Activated CD8-positive, alpha-beta T cell treated with anti-CD3 and anti-CD28 coated beads, Interleukin-2, amount 10 ng/mL, durations not matched to agents 7 days and 5 days (primary cell): ENCODE measurements around the gene PASK. TPM values are rescaled to one million over a fixed set of nuclear protein-coding genes. Genes with fewer than 3 reads are reported as not detected.

Experiments used
- ATAC-seq: fragments of 150-1000 bp; cut with Tn5 transposase; one replicate; pipeline ENCODE4 v1.10.0; 2021; ENCODE audit warnings: moderate library complexity
- CTCF ChIA-PET: fragments of 350-600 bp; sonication (Branson Sonifier 250); formaldehyde crosslinking; loops from one replicate; lab custom pipeline; 2021; ENCODE audit warnings: antibody characterized with exemption; lab: Charles Lee
- POLR2A ChIA-PET: fragments of 350-600 bp; sonication (Branson Sonifier 250); formaldehyde crosslinking; loops from one replicate; lab custom pipeline; 2021; ENCODE audit warnings: antibody characterized with exemption; lab: Charles Lee
- DNase-seq: peaks from one replicate; pipeline ENCODE4 v3.0.0-alpha.2; 2020
- H3K27ac Mint-ChIP-seq: one replicate; pipeline ENCODE4 v1.8.0; 2021; ENCODE audit warnings: mild to moderate bottlenecking, mixed read lengths
- H3K27me3 Mint-ChIP-seq: one replicate; pipeline ENCODE4 v1.8.0; 2021; ENCODE audit warnings: low read depth, mixed read lengths
- H3K36me3 Mint-ChIP-seq: one replicate; pipeline ENCODE4 v1.8.0; 2021; ENCODE audit warnings: low read depth, mixed read lengths
- H3K4me1 Mint-ChIP-seq: one replicate; pipeline ENCODE4 v1.8.0; 2021; ENCODE audit warnings: low read depth, mixed read lengths
- H3K4me3 Mint-ChIP-seq: one replicate; pipeline ENCODE4 v1.8.0; 2021; ENCODE audit warnings: mild to moderate bottlenecking, mixed read lengths
- H3K9me3 Mint-ChIP-seq: one replicate; pipeline ENCODE4 v1.8.0; 2022; ENCODE audit warnings: mixed read lengths; ENCODE audit not compliant: insufficient read depth
- total RNA-seq, 2 experiments: library from RNA; stranded (reverse); gene quantifications; one replicate each; pipeline ENCODE4 v1.2.3, GENCODE V29; 2021

PASK gene
- total RNA-seq, 2 experiments from 2014 or later, result 46.7 to 52.4 TPM

GRCh38 chr2:241142063-241142462, 7.2 kb downstream of the PASK start:
- DNase-seq (no peak), ATAC-seq (no peak)
- POLR2A ChIA-PET, result no interaction called here
- Mint-ChIP-seq H3K36me3 (peaks cover 2% of the 10 kb centered on the region), H3K27ac (no peak overlapping the region), H3K4me1 (no peaks in the 10 kb centered on the region), H3K4me3 (no peak overlapping the region), H3K27me3 (no peaks in the 10 kb centered on the region), H3K9me3 (no peaks in the 10 kb centered on the region)
- CTCF ChIA-PET, result no interaction called here

DNA sequence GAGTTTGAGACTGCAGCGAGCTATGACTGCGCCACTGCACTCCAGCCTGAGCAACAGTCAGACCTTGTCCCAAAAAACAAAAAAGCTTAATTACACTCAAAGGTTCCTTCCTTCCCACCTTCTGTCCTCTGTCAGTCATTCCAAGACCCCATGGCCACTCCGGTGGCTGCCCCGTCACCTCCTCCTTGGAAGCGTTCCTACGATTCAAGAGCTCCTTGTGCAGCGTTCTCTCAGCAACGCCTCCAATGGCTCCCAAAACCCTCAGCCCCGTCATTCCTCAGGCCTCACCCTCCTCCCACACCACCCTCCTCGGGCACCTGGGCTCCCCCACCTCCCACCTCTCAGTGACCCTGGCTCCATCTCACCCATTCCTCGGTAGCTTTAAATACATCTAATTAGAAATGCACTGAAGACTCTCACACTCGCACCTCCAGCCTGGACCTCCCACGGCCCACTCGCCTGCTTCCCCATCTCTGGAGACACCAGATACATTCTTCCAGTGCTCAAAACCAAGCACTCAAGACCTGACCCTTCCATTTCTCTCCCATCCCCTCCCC, 8.0 kb downstream of the PASK start:
- CTCF ChIA-PET, result no interaction called here
- no peak overlapping the region for H3K4me3 Mint-ChIP-seq
- no peak overlapping the region for H3K27ac Mint-ChIP-seq
- POLR2A ChIA-PET, result interaction anchor here (0.6 kb wide), 1 partner anchor 119 kb away, joined by 3 read pairs; no protein-coding TSS in a partner anchor
- no peak for ATAC-seq
- H3K27me3 Mint-ChIP-seq, result no peaks in the 10 kb centered on the region
- H3K36me3 Mint-ChIP-seq, result peaks cover 2% of the 10 kb centered on the region
- DNase-seq, result no peak
- H3K4me1 Mint-ChIP-seq, result no peaks in the 10 kb centered on the region
- H3K9me3 Mint-ChIP-seq, result no peaks in the 10 kb centered on the region

DNA sequence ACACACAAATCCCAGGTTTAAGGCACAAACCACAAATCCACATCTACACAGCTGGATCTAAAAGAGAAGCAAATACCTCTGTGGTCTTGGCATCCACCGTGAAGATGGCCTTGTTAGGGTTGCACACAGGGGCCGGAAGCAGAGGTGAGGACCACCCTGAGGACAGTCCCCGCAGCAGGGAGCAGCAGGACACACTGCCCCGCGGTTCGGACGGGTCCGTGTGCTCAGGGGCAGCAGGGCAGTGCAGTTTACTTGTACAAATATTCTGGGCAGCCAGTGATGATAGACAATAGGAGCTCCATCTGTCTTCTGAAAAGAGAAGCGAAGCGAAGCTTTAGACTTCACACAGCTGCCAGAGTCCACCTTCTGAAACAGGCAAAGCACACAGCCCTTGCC, 8.8 kb downstream of the PASK start:
- Mint-ChIP-seq H3K9me3 (no peaks in the 10 kb centered on the region), H3K27ac (no peak overlapping the region), H3K36me3 (peaks cover 2% of the 10 kb centered on the region), H3K4me3 (no peak overlapping the region), H3K27me3 (no peaks in the 10 kb centered on the region), H3K4me1 (no peaks in the 10 kb centered on the region)
- ChIA-PET CTCF (no interaction called here), POLR2A (interaction anchor here (1.8 kb wide), 1 partner anchor 10 kb away, joined by 5 read pairs; the partner anchor contains the start of gene PPP1R7)
- no peak for ATAC-seq
- DNase-seq, result no peak

GRCh38 chr2:241139531-241140444, 9.5 kb downstream of the PASK start:
- Mint-ChIP-seq H3K9me3 (no peaks in the 10 kb centered on the region), H3K36me3 (peaks cover 2% of the 10 kb centered on the region), H3K27me3 (no peaks in the 10 kb centered on the region), H3K4me3 (no peak overlapping the region), H3K27ac (no peak overlapping the region), H3K4me1 (no peaks in the 10 kb centered on the region)
- ChIA-PET POLR2A (interaction anchor here (1.8 kb wide), 1 partner anchor 11 kb away, joined by 5 read pairs; the partner anchor contains the start of gene PPP1R7), CTCF (no interaction called here)
- DNase-seq (no peak), ATAC-seq (no peak)

DNA sequence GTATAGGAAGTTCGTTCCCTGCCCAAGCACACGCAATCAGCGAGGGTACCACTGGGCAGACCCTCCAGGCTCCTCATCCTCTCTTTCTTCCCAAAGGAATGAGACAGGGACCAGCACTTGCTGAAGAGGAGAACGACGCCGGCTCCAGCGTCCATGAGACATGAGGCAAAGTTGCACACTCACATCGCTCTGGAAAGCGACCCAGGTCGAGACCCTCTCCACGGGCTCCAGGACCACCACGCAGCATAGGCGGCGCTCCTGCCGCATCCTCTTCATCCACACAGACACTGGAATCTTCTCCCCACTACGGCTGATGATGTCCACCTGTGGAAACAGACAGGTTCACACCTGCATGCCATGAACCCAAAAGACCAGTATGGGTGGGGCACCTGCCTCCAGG, 10.8 kb downstream of the PASK start:
- ATAC-seq (no peak), DNase-seq (no peak)
- H3K27ac Mint-ChIP-seq, result no peak overlapping the region
- H3K27me3 Mint-ChIP-seq, result no peaks in the 10 kb centered on the region
- H3K9me3 Mint-ChIP-seq, result no peaks in the 10 kb centered on the region
- H3K4me3 Mint-ChIP-seq, result no peak overlapping the region
- ChIA-PET POLR2A (interaction anchor here (1.1 kb wide), 1 partner anchor 11 kb away, joined by 6 read pairs; the partner anchor contains the start of gene PASK), CTCF (no interaction called here)
- H3K36me3 Mint-ChIP-seq, result peaks cover 2% of the 10 kb centered on the region
- H3K4me1 Mint-ChIP-seq, result no peaks in the 10 kb centered on the region

- Mint-ChIP-seq H3K9me3 (no peaks in the 10 kb centered on the region), H3K27me3 (no peaks in the 10 kb centered on the region), H3K4me1 (no peaks in the 10 kb centered on the region), H3K4me3 (no peak overlapping the region), H3K36me3 (peaks cover 6% of the 10 kb centered on the region), H3K27ac (no peak overlapping the region)
- ChIA-PET POLR2A (interaction anchor here (1.1 kb wide), 1 partner anchor 12 kb away, joined by 6 read pairs; the partner anchor contains the start of gene PASK), CTCF (interaction anchor here (1.0 kb wide), 1 partner anchor 11 kb away, joined by 3 read pairs; no protein-coding TSS in a partner anchor)
- ATAC-seq, result no peak
- no peak for DNase-seq
Measured at GRCh38 chr2:241137276-241138190, 11.7 kb downstream of the PASK start.

DNA sequence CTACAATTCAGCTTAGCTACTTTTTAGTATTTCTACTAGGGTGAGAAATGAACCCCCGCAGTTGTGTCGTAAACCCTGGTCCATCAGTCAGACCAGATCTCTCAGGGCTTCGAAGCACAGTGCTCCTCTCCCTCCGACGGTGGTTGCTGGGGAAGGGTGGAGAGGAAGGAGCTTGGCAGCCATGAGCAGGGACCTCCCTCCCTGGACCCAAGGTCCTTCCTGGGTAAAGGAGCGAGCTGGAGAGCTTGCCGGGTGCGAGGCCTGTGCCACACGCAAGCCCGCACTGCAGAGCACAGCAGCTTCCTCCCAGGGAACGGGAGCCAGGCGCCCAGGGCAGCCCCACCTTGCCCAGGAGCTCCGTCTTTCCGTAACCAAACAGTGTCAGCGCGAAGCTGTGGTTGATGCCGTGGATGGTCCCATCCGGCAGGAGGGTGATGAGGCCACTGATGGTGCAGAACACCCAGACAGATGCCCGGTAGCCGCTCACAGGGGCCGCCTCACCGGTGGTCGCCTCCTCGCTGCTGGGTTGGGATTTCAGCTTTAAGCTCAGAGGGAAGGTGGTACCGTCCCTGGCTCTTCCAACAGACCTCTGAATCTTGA, 12.5 kb downstream of the PASK start:
- no peaks in the 10 kb centered on the region for H3K27me3 Mint-ChIP-seq
- peaks cover 7% of the 10 kb centered on the region for H3K36me3 Mint-ChIP-seq
- ChIA-PET CTCF (interaction anchor here (1.0 kb wide), 1 partner anchor 10 kb away, joined by 3 read pairs; no protein-coding TSS in a partner anchor), POLR2A (no interaction called here)
- no peak overlapping the region for H3K27ac Mint-ChIP-seq
- ATAC-seq, result no peak
- H3K9me3 Mint-ChIP-seq, result no peaks in the 10 kb centered on the region
- DNase-seq, result no peak
- no peaks in the 10 kb centered on the region for H3K4me1 Mint-ChIP-seq
- no peak overlapping the region for H3K4me3 Mint-ChIP-seq

- Mint-ChIP-seq H3K36me3 (peaks cover 7% of the 10 kb centered on the region), H3K9me3 (no peaks in the 10 kb centered on the region), H3K27me3 (no peaks in the 10 kb centered on the region), H3K27ac (no peak overlapping the region), H3K4me1 (no peaks in the 10 kb centered on the region), H3K4me3 (no peak overlapping the region)
- ChIA-PET CTCF (interaction anchor here (1.0 kb wide), 1 partner anchor 9 kb away, joined by 3 read pairs; no protein-coding TSS in a partner anchor), POLR2A (interaction anchor here (0.6 kb wide), 1 partner anchor 10 kb away, joined by 3 read pairs; no protein-coding TSS in a partner anchor)
- ATAC-seq, result no peak
- DNase-seq, result no peak
Measured at GRCh38 chr2:241136191-241136590, 13.1 kb downstream of the PASK start.

GRCh38 chr2:241135737-241136136, 13.5 kb downstream of the PASK start:
- POLR2A ChIA-PET, result interaction anchor here (0.6 to 0.8 kb wide), 2 partner anchors 10 to 15 kb away, joined by 3 read pairs; no protein-coding TSS in a partner anchor
- Mint-ChIP-seq H3K4me3 (no peak overlapping the region), H3K4me1 (no peaks in the 10 kb centered on the region), H3K27me3 (no peaks in the 10 kb centered on the region), H3K36me3 (peaks cover 7% of the 10 kb centered on the region), H3K9me3 (no peaks in the 10 kb centered on the region), H3K27ac (no peak overlapping the region)
- ATAC-seq (no peak), DNase-seq (no peak)
- CTCF ChIA-PET, result no interaction called here

DNA sequence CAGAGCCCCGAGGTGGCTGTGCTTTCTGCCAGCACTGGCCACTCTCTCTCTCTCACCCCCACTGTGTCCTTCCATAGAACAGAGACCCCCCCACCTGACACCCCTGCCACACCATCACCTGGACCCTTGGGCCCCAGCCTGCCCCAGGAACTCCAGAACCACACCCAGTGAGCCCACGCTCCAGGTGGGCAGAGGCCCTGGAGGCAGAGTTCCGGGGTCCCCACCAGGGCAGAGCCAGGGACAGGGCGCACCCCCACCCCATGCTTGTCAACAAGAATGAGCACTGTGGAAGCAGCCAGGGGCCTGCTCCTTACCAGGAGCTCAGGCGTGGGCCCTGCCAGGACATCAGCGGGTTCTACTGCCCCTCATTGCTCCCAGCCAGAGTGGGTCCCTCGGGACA, 14.6 kb downstream of the PASK start:
- no peaks in the 10 kb centered on the region for H3K27me3 Mint-ChIP-seq
- ATAC-seq (no peak), DNase-seq (no peak)
- no peaks in the 10 kb centered on the region for H3K9me3 Mint-ChIP-seq
- POLR2A ChIA-PET, result interaction anchor here (0.8 kb wide), 1 partner anchor 17 kb away, joined by 3 read pairs; no protein-coding TSS in a partner anchor
- H3K36me3 Mint-ChIP-seq, result peaks cover 11% of the 10 kb centered on the region
- CTCF ChIA-PET, result no interaction called here
- H3K4me3 Mint-ChIP-seq, result no peak overlapping the region
- no peaks in the 10 kb centered on the region for H3K4me1 Mint-ChIP-seq
- no peak overlapping the region for H3K27ac Mint-ChIP-seq

DNA sequence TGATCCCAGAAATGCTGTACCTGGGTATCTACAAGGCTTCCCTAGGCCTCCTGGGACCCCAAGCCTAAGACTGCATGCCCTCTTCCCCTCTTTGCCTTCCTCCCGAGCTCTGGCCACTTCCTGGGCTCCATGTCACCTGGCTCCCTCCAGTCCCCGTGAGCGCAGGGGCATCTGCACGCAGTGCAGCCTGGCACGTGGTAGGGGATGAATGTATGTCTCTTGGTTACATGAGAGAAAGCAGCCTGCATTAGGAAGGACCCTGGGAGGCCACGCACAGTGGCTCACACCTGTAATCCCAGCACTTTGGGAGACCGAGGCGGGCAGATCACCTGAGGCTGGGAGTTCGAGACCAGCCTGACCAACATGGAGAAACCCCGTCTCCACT, 15.8 kb downstream of the PASK start:
- no peaks in the 10 kb centered on the region for H3K9me3 Mint-ChIP-seq
- H3K4me1 Mint-ChIP-seq, result peaks cover 4% of the 10 kb centered on the region
- POLR2A ChIA-PET, result interaction anchor here (0.6 kb wide), 1 partner anchor 10 kb away, joined by 3 read pairs; no protein-coding TSS in a partner anchor
- no peak overlapping the region for H3K4me3 Mint-ChIP-seq
- peaks cover 15% of the 10 kb centered on the region for H3K36me3 Mint-ChIP-seq
- CTCF ChIA-PET, result no interaction called here
- H3K27me3 Mint-ChIP-seq, result no peaks in the 10 kb centered on the region
- ATAC-seq (no peak), DNase-seq (no peak)
- no peak overlapping the region for H3K27ac Mint-ChIP-seq
